ENCODE results near the gene ONECUT3. TPM values are rescaled to one million over a fixed set of nuclear protein-coding genes. Genes with fewer than 3 reads are reported as not detected.

Gene ONECUT3
- polyA plus RNA-seq, 3 donors, result not detected

GRCh38 chr19:1805401-1806183 is 52.3 kb downstream of the ONECUT3 start:
- no peak overlapping the region for H3K27ac ChIP-seq (ENCODE audit: low read depth, low read length)
- WGBS, 3 donors, result 87 to 92% (median 90%) methylated on average over 24 of the region's 24 CpGs

- no peak overlapping the region for H3K27ac ChIP-seq (ENCODE audit: low read depth, low read length)
- WGBS, 3 donors, result 75 to 85% (median 80%) methylated on average over 42 to 45 of the region's 45 CpGs
Measured at GRCh38 chr19:1806184-1807029, 53.1 kb downstream of the ONECUT3 start.

- 53 to 72% (median 67%) methylated on average over 28 of the region's 28 CpGs for WGBS, 3 donors
- H3K27ac ChIP-seq (ENCODE audit: low read depth, low read length), result no peak overlapping the region
Measured at GRCh38 chr19:1807030-1807694, 53.9 kb downstream of the ONECUT3 start.

- WGBS, 3 donors, result 56 to 82% (median 67%) methylated on average over 29 to 30 of the region's 30 CpGs
- no peak overlapping the region for H3K27ac ChIP-seq (ENCODE audit: low read depth, low read length)
Measured at GRCh38 chr19:1807695-1808394, 54.5 kb downstream of the ONECUT3 start.

- WGBS, 3 donors, result 92 to 100% (median 94%) methylated on average over 2 of the region's 2 CpGs
- H3K27ac ChIP-seq (ENCODE audit: low read depth, low read length), result no peak overlapping the region
Measured at GRCh38 chr19:1808395-1808731, 55.1 kb downstream of the ONECUT3 start.

GRCh38 chr19:1809678-1810077 is 56.4 kb downstream of the ONECUT3 start:
- H3K27ac ChIP-seq (ENCODE audit: low read depth, low read length), result no peak overlapping the region
- WGBS, 3 donors, result 80 to 88% (median 81%) methylated on average over 18 of the region's 18 CpGs

- 86 to 90% (median 88%) methylated on average over 17 to 19 of the region's 19 CpGs for WGBS, 3 donors
- H3K27ac ChIP-seq (ENCODE audit: low read depth, low read length), result no peak overlapping the region
Measured at GRCh38 chr19:1810439-1811160, 57.3 kb downstream of the ONECUT3 start.

- no peak overlapping the region for H3K27ac ChIP-seq (ENCODE audit: low read depth, low read length)
- 18 to 24% (median 23%) methylated on average over 13 of the region's 13 CpGs for WGBS, 3 donors
Measured at GRCh38 chr19:1811472-1811894, 58.2 kb downstream of the ONECUT3 start.

GRCh38 chr19:1811942-1812425 is 58.7 kb downstream of the ONECUT3 start, which contains the start of gene ATP8B3:
TSS of gene ATP8B3 (minus strand) at chr19:1812276. CDS start at chr19:1811736, 540 bp downstream.
- H3K27ac ChIP-seq (ENCODE audit: low read depth, low read length), result no peak within 1 kb of the TSS
- WGBS, 3 donors, result 0 to 3% (median 2%) methylated on average over 28 to 48 of the region's 48 CpGs

- H3K27ac ChIP-seq (ENCODE audit: low read depth, low read length), result no peak overlapping the region
- WGBS, 3 donors, result 0 to 1% (median 0%) methylated on average over 47 of the region's 47 CpGs
Measured at GRCh38 chr19:1812426-1813191, 59.3 kb downstream of the ONECUT3 start.

GRCh38 chr19:1813192-1814182 is 60.2 kb downstream of the ONECUT3 start:
- H3K27ac ChIP-seq (ENCODE audit: low read depth, low read length), result no peak overlapping the region

GRCh38 chr19:1814391-1814790 is 61.1 kb downstream of the ONECUT3 start:
- WGBS, 3 donors, result 78 to 82% (median 80%) methylated on average over 10 of the region's 10 CpGs

More at GRCh38 chr19:1813192-1814182, 60.2 kb downstream of the ONECUT3 start:
- 65 to 67% (median 66%) methylated on average over 21 of the region's 21 CpGs for WGBS, 3 donors

GRCh38 chr19:1814833-1815604 is 61.7 kb downstream of the ONECUT3 start:
- H3K27ac ChIP-seq (ENCODE audit: low read depth, low read length), result no peak overlapping the region

More at GRCh38 chr19:1814391-1814790, 61.1 kb downstream of the ONECUT3 start:
- no peak overlapping the region for H3K27ac ChIP-seq (ENCODE audit: low read depth, low read length)

GRCh38 chr19:1815605-1816529 is 62.6 kb downstream of the ONECUT3 start:
- no peak overlapping the region for H3K27ac ChIP-seq (ENCODE audit: low read depth, low read length)
- 92 to 93% (median 92%) methylated on average over 59 to 61 of the region's 61 CpGs for WGBS, 3 donors

More at GRCh38 chr19:1814833-1815604, 61.7 kb downstream of the ONECUT3 start:
- WGBS, 3 donors, result 88 to 91% (median 90%) methylated on average over 24 to 26 of the region's 26 CpGs
